Measurements from ENCODE around the gene ACP3. TPM values are rescaled to one million over a fixed set of nuclear protein-coding genes. Genes with fewer than 3 reads are reported as not detected.

ACP3 gene
- total and polyA plus RNA-seq, 9 of the 15 experiments (the other 6 are each of a cell fraction or from before 2014, with no cell fraction given), result 0.08 to 1.1 (median 0.21) TPM

GRCh38 chr3:132381348-132381944 is 64.2 kb downstream of the ACP3 start:
- Histone ChIP-seq H3K36me3 (ENCODE audit: control insufficient read depth, insufficient read depth, low read length) (no peaks in the 10 kb centered on the region), H3K4me3 (no peak overlapping the region), H3K9ac (ENCODE audit: insufficient read depth in 1 of 2, low read depth in 2 of 2, low read length in 2 of 2) (no peak overlapping the region), H3K79me2 (ENCODE audit: control insufficient read depth, insufficient read depth, low read length) (no peaks in the 10 kb centered on the region), H2AFZ (ENCODE audit: low read depth, low read length) (no peak overlapping the region), H4K20me1 (replicated peaks; ENCODE audit: control insufficient read depth, insufficient read depth, low read length) (no peaks in the 10 kb centered on the region), H3K27me3 (ENCODE audit: control insufficient read depth in 2 of 2, insufficient read depth in 2 of 2, low read length in 2 of 2) (peaks cover 0 to 4% of the 10 kb centered on the region in 2 experiments; a peak in 2 of 5 replicates), H3K9me1 (ENCODE audit: control insufficient read depth, insufficient read depth, low read length) (no peaks in the 10 kb centered on the region), H3K27ac (ENCODE audit: extremely low read depth, low read depth, low read length) (no peak overlapping the region), H3K9me3 (replicated peaks; ENCODE audit: control insufficient read depth, insufficient read depth, low read depth, low read length) (no peaks in the 10 kb centered on the region), H3K4me1 (replicated peaks in 1 of 2; ENCODE audit: control insufficient read depth in 2 of 2, insufficient read depth in 2 of 2, low read length in 2 of 2) (no peaks in the 10 kb centered on the region), H3K4me2 (ENCODE audit: insufficient read depth, low read length) (no peak overlapping the region)
- no peak for FAIRE-seq
- POLR2A ChIA-PET, result no interaction called here
- ATAC-seq, result no peak
- TF ChIP-seq KLF13 (tag; IDR thresholded peaks at IDR 0.05; ENCODE audit: borderline replicate concordance, low read depth), result no peak
- no peak for TF ChIP-seq GMEB1 (CRISPR knock-in tag; IDR thresholded peaks at IDR 0.05)
- no peak for TF ChIP-seq MAFG (tag; conservative IDR thresholded peaks at IDR 0.05)
- no peak for TF ChIP-seq ZNF253 (CRISPR knock-in tag; conservative IDR thresholded peaks at IDR 0.05)
- no peak for TF ChIP-seq SIN3A (IDR thresholded peaks at IDR 0.05; ENCODE audit: borderline replicate concordance in 2 of 2, control insufficient read depth in 1 of 2, low read depth in 2 of 2, low read length in 2 of 2)
- TF ChIP-seq HNRNPUL1 (IDR thresholded peaks at IDR 0.05; ENCODE audit: low read length), result no peak
- in situ Hi-C loops (cut with MboI) (loop anchor here (25.0 kb wide), 1 partner anchor 594 kb away; no protein-coding TSS in a partner anchor), intact Hi-C loops (cut with micrococcal nuclease) (no loop called here)
- CTCF ChIA-PET (ENCODE audit: low intra/inter-chr PET ratio), result no interaction called here
- DNase-seq (ENCODE audit: extremely low read depth in 1 of 4, low spot score in 3 of 4), result no peak
- BruUV-seq (replicated peaks), result no TSS peak
- 2% methylated on average over 7 of the region's 14 CpGs for WGBS (ENCODE audit: insufficient coverage, low coverage, missing lambda C conversion rate)

All from K562 (cell line).